CD4-positive, alpha-beta T cell treated with Interleukin-15 for 4 hours (primary cell): Measurements from ENCODE around the gene TTC34.

Source experiments
- DNase-seq: peaks from one replicate; pipeline ENCODE4 v3.0.0-alpha.2; 2020; ENCODE audit warnings: low spot score

TTC34 gene

DNA sequence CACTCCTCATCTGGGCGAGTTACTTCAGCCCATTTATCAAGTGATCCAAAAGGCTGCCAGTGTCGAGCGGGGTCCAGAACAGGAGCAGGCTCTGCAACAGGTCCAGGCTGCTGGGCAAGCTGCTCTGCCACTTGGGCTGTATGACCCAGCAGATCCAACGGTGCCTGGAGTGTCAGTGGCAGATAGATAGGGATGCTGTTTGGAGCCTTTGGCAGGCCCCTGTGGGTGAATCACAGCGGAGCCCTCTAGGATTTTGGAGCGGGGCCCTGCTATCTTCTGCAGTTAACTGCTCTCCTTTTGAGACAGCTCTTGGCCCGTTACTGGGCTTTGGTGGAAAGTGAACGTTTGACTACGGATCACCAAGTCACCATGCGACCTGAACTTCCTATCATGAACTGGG, 176.2 kb downstream of the TTC34 start:
- DNase-seq: no peak

DNA sequence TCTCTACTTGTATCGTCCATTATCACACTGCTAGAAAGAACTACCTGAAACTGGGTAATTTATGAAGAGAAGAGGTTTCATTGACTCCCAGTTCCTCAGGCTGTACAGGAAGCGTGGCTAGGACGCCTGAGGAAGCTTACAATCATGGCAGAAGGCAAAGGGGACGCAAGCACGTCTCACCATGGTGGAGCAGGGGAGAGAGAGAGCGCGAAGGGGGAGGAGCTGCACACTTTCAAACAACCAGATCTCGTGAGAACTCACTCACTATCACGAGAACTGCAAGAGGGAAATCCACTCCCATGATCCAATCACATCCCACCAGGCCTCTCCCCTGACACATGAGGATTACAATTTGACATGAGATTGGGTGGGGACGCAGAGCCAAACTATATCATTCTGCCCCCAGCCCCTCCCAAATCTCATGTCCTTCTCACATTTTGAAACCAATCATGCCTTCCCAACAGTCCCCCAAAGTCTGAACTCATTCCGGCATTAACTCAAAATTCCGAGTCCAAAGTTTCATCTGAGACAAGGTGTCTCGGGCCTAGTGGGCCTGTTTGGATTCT, 176.7 kb downstream of the TTC34 start:
- no peak for DNase-seq

DNA sequence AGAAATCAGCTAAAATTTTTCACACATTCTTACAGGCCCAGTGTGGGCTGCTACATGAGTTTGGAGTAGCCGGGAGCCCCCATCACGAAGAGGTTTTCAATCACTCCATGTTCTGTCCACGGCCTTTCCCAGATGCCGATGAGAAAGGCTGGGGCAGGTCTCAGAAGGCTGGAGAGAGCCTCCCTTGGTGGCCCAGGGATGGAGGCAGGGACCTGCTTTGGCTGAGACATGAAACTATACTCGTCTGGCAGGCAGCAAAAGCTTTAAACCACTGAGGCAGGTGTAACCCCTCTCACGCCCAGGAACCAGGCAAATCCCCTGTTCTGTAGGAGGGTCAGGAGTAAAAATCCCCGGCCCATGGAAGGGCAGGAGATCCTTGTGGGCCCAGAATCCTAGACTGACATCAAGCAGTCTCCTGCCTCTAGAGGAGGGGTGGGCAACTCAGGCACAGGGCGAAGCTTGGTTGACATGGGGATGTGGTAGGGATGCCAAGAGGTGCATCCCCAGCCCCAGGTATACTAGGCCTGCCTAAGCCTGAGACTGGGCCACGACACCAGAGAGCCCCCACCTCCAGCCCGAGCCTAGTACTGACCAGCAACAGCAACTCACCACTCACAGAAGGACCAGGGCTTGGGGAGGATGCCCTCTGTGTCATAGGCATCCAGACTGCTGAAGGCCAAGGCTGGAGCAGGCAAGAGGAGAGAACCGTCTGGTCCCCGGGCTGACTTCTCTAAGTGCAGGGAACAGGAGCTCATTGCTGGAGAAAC, 177.7 kb downstream of the TTC34 start:
- no peak for DNase-seq

DNA sequence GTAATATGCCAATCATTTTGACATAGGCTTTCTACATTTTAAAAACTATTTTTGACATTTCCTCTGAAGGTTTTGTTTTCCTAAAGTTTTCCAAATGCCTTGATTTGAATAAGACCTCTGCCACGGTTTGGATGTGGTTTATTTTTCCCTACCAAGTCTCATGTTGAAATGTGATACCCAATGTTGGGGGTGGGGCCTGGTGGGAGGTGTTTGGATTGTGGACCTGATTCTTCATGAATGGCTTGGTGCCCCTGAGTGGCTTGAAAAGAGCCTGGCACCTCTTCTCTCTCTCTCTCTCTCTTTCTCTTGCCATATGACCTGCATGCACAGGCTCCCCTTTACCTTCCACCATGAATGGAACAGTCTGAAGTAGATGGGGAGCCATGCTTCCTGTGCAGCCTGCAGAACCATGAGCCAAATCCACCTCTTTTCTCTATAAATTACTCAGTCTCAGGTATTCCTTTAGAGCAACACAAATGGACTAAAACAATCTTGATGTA, 183.5 kb downstream of the TTC34 start:
- no peak for DNase-seq

DNA sequence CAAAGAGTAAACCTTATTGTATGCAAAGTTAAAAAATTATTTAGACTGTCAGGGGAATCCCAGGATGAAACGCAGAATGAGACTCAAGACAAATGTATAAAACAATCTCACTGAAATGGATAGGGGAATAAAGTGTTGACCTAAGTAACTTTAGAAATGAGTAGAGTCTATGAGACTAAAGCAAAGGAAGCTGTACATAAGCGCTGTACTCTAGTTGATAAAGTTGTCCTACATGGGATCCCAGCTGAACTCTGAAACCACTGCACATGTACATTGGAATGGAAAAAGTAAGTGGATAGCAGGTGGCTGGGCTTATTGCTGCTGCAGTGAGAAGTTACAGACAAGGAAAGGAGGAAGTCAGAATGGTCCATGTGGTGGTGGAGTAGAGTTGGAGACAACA, 187.3 kb downstream of the TTC34 start:
- DNase-seq: no peak

DNA sequence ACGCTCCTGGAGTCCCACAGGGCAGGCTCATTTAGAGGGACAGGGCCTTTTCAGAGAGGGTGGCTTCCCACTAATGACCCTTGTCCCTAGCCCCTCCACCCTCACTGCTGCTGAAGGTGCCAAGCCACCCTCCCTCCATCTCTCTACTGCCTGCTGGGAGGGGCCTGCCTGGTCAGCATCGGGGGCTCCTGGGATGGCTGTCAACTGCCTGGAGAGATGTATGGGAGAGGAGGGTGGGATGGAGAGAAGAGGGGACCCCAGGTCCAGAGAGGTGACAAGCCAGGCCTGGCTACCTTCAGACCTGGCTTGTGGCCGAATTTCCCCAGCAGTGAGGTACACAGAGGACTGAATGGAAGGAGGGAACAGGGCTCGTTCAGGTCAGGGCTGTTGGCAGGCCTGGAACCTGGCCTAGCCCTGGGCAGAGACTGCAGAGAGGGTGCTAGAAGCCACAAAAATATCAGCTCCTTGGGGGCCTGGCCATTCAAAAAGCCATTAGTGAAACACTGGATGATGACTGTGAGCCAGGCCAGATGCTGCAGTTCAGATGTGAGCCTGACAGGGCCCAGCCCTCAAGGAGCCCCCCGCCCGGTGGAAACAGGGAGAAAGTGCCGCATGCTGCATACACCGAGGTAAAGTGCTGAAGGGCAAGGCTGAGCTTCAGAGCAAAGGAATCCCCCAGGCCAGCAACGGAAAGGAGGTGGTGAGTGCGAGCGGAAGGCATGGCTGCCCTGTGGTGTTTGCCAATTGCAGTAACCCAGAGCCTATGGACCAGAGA, 188.7 kb downstream of the TTC34 start:
- no peak for DNase-seq

DNA sequence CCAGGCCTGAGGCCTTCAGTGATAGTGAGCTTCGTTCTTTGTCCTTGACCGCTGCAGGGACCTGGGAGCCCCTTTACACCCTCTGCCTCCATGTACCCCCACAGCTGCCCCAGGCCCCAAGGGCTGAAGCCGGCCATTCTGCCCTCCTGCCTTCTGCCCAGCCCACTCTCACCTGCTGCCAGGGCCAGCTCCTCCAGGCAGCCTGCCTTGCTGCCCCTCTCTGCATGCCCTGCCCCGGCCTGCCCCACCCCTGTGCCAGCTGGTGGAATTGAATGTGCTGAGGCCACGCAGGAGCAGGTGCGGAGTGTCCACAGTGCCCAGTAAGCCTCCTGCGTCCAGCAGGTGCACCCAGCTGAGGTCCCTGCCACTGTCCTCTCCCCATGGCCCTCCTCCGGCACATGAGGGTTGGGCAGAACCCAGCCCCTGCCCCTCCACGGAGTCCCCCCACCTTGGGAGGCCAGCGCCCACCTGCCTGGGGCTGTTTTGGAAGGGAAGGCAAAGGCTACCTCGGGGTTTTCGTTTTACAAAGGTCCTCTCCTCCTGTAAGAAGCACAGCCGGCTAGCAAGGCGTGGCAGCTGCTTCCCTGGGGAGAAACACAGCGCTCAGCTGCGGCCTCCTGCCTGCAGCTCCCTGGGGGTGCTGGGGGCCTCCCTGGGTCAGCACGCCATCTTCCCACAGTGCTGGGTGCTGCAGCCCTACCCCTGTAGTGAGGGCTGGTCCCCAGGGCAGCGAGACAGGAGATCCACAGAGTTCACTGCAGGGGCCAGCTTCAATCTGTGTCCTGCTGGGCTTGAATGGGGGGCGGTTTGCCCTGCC, 189.7 kb downstream of the TTC34 start:
- DNase-seq: no peak

DNA sequence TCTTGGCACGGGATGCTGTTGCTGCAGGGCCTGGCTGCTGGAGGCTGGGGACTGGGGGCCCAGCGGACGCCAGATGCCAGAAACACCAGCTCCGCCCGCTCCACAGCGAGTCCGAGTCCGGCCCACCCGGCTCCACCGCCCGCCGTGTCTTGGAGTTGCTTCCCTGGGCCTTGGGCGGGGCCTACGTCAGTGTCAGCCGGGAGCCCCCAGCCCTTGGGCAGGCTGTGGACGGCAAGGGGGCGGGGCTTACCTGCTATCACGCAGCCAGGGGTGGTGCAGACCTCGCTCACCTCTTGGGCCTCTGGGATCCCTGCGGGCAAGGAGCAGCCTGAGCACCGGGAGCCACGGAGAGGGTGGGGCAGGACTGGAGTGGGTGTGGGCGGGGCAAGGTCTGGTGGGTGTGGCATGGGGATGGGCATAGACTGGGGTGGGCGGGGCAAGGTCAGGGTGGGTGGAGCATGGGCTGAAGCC, 190.4 kb downstream of the TTC34 start:
- no peak for DNase-seq

DNA sequence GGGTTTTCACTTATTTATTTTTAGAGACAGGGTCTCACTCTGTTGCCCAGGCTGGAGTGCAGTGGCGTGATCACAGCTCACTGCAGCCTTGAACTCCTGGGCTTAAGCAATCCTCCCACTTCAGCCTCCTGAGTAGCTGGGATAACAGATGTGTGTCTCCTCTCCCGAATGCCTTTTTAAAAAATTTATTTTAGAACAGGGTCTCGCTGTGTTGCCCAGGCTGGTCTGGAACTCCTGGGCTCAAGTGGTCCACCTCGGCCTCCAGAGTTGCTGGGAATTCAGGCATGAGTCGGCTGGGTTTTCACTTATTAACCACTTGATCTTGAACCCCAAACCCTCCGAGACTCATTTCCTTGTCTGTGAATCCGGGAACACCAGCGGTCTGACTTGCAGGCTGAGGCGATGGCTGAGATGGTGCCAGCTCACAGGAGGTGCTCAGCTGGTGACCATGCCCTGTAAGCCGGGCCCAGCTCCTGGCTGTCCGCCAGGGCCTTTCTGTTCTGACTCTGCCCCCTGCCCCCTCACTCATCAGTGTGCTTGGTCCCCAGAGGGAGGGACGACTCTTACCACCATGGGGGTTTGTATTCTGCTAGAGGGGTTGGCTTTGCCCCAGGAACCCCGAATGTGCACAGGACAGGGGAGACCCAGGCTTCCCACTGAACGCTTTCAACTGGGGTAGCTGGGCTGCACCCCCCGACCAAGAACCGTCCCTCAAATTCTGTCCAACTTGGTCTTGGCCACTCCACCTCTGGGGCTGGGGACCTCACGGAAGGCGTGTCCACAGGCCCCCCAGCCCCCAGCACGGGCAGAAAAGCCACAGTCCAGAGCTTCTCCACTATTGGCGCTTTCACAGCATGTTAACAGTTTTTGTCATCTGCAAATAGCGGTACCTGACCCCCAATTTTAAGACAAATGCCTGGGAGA, 191.2 kb downstream of the TTC34 start:
- no peak for DNase-seq

DNA sequence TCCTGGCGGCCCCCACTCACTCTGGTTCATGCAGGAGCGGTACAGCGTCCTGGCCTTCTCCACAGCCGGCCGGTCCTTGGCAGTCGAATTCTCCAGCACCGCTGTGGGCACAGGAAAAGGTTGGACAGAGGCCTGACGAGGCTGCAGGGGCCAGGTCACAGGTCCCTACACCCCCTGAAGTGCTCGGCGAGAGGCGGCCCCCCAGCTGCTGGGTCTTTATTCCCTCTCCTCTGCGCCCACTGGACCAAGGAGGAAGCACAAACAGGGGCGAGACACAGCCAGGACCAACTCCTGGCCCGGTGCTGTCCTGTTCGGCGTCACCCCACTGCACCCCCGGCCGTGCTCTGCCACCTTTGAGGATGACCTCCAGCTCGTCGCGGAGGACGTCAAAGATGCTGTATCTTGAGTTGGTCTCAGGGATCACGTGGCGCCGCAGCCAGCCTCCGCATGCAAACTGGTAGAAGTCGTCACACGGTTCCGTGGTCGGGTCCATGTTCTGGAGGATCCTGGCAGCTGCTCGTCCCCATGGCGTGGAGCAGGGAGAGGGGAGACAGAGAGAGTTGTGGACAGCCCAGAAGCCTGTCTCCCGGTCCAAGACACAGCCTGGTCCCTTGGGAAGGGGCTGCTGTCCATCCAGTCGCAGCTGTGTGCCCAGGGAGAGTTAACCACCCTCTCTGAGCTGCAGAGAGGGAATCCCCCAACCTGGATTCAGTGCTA, 192.0 kb downstream of the TTC34 start:
- no peak for DNase-seq

DNA sequence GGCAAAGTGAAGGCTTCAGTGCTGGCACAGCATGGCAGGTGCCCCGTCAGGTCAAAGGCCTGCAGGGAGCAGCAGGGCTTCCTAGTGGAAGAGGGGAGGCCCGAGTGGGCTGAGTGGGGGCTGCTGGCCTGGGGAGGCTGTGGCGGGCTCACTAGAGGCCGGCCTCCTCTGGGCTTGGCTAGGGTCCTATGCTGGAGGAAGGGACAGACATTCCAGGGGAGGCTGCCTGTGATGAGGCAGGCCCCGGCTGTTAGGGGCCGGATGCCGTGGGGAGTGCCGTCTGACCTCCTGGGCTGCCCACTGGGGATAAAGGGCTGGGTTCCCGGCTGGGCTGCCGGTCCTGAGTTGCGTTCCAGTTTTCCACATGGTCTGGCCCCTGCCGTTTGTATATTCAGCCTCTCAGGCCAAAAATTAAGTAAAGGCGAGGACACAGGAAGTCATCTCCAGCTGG, 193.8 kb downstream of the TTC34 start:
- no peak for DNase-seq

DNA sequence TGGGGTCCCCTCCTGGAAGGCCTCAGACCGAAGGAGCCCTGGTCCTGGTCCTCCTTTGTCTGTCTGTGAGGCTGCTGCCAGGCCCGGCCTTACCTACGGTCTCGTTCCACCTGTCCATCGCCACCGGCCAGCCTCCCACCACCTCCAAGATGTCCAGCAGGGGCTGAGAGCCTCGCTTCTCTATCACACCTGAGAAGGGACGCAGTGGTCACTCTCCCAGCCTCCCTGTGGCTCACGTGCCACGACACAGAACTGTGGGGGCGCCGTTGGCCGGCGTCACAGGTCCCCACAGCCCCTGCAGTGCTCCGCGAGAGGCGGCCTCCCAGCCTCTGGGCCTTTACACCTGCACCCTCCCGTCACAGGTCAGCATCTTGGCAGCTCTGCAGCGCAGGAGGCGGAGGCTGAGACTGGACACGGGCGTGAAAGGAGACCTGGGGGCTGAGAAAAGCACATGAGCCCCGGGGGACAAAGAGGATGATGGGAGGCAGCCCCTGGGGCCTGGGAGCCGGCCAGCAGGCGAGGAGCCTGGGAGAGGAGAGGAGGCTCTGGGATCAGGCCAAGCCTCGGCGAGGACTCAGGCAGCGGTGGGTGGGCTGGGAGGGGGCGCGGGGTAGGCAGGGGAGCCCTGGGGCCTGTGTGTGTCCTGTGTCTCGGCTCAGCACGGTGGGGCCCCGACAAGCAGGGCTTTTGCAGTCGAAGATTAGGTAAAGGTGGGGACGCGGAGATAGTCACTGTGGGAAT, 194.4 kb downstream of the TTC34 start:
- no peak for DNase-seq

DNA sequence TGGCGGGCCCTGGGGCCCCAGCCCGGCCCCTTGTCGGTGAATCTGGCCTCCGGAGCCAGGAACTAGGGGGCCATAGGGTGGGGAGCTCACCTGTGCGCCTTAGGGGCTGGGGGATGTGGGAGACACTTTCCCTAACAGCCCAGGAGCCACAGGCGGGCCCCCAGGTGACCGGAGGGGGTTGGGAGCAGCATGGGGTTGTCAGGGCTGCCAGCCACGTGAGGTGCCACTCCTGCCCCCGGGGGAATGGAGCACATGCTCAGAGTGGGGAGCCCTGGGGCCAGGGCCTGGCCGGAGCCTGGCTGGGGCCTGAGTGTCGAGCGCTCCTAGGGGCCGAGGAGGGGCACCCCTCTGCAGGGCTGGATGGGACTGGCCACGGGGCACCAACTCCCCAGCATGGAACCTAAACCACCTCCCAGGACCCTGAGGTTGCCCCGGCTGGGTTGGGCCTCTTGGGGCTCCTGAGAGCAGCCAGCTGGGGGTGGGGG, 195.1 kb downstream of the TTC34 start:
- DNase-seq: no peak

DNA sequence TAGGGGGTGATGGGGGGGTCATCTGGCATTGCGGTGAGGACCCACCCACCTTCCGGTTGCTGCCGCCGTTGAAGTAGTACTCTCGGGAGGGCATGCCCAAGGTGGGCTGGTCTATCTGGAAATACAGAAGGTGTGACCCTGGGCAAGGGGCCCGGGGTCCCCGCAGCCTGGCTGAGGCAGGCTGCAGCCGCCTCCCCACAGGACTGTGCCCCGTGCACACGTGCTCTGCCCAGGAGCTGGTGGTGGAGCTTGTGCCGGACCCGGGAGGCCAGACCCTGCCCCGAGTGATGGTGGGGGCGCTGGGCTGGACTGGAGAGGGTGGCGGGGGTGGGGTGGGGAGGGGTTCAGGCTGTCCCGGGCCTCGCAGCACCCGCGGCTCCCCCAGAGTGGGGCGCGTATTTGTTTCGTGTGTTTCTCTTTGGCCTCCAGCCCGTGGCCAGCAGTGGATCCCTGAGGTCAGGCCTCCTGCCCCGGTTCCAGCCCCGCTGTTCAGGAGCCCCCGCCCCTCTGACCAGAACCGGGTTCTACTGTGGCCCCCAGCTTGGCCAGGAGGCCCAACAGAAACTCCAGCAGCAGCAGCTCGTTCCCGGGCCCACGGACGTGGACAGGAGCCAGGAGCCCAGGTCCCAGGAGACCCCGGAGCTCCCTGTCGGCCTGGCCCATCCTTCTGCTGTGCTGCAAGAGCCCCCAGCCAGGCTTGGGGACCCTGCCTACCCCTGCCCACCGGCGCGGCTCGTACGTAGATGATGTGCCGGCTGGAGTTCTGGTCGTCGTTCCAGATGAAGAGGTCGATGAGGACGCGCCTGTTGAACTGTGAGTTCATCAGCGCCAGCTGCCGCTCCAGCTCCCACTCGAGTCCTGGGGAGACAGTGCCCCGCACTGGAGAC, 195.7 kb downstream of the TTC34 start:
- DNase-seq: no peak

DNA sequence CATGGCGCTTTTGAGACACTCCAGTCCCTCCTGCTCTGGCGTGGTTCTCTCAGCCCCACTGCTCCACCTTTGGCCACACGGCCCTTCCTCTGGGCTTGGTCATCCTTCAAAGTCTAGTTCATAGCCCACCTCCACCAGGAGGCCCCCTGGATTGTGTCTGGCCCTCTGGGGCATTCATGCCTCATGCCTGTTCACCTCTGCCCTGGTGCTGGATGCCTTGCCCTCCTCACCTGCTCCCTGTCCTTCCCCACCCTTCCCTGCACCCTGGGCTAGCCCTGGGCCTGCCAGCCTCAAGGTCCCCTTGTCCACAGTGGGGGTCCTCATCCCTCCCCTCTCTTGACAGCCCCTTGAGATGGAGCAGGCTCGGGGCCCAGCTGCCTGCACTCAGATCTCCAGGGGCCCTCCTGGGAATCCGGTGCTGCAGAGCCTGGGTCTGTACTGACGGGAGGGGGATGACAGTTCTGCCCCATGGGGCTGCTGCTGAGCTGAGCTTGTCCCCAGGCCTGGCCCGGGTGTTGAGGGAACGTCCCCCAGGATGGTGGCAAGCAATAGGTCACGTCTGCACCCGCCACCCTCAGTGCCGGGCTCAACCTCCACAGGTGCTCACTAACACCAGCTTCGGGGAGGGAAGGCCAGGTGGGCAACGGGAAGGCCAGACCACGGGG, 196.5 kb downstream of the TTC34 start:
- no peak for DNase-seq

DNA sequence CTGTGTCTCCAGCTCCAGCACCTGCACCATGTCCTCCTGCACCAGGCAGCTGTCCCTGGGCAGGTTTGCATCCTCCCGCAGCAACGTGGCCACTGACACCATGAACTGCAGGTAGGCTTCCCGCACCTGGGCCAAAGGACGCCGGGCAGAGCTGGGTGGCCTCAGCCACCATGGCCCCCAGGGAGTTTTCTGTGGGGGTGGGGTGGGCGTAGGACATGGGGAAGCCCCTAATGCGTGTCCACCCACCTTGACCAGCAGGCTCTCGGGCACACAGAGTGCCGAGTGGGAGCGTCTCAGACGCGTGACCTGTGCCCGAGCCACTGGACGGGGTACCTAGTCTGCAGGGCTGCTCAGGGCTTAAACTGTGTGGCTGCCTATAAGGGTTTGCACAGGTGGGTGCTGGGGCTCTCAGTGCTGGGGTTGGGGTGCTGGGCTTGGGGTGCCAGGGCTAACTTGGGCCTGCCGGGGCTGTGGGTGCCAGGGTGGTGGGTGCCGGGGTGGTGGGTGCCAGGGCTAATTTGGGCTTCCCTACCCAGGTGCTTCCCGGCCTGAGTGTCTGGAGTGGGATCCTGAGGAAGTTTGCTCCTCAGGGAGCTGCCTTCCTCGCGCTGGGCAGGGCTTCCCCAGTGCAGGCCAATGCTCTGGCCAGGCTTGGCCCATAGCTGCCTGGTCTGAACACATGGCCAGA, 197.2 kb downstream of the TTC34 start:
- DNase-seq: no peak

DNA sequence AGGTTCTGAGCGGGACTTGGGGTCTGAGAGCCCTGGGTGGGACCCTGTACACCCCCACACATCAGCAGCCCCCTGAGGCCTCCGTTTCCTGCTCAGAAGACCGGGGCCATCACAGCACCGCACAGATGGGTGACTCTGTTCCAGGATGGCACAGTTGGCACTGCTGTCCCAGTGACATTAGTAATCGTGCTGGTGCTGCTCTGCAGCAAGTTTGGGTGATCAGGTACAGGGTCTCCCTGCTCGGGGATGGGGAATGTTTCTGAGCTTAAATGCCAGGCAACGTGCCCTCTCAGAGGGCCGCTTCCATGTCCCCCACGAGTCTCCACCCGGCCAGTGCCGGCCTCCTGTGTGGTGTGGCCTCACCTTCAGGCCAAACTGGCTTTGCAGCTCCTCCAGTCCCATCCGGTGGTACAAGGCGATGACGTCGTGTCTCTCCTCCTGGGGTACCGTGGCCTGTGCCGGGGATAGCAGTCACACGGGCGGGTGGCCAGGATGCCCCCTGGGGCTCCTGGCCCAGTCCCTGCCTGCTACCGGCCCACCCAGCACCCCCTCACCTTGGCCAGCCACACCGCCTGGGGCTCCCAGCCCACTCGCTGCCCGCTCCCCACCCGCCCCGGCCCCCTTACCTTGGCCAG, 197.9 kb downstream of the TTC34 start:
- DNase-seq: no peak
